ENCODE results near the gene CD99.
"Not testable (repeated sequence)": the region's sequence is repeated elsewhere in the genome, so short reads cannot be mapped to it uniquely, and the experiment has no call there.

Gene CD99

GRCh38 chrX:2700405-2701320 is 9.6 kb downstream of the CD99 start:
- no peak for DNase-seq

- no peak for DNase-seq
Measured at GRCh38 chrX:2701600-2701999, 10.5 kb downstream of the CD99 start.

- DNase-seq: no peak
Measured at GRCh38 chrX:2703991-2704369, 12.9 kb downstream of the CD99 start.

- no peak for DNase-seq
Measured at GRCh38 chrX:2705046-2705832, 14.1 kb downstream of the CD99 start.

DNA sequence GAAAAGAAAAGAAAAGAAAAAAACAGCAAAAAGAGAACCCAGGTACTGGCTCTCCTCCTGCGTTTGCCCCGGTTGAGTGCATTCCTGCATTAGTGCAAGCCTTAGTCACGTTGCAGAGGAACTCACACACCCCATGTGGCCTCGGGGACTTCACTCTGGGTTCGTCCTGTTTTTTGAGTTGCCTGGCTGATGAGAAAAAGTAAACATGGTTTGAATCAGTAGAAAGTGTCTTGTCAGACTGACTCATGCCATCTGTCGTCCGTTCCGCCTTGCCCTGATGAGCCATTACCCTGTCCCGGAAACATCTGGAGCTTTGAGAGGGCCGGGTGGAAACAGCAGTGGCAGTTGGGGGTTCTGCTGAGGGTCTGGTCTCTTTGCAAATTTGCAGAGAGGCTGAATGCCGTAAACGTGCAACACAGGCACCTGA is 16.3 kb downstream of the CD99 start:
- peak; percentile 81 for DNase-seq

GRCh38 chrX:2708021-2708420 is 16.9 kb downstream of the CD99 start:
- DNase-seq: no peak

GRCh38 chrX:2708592-2709188 is 17.6 kb downstream of the CD99 start:
- DNase-seq: no peak

- no peak for DNase-seq
Measured at GRCh38 chrX:2709556-2709955, 18.5 kb downstream of the CD99 start.

GRCh38 chrX:2710041-2710840 is 19.1 kb downstream of the CD99 start:
- peak; percentile 64 for DNase-seq

- no peak for DNase-seq
Measured at GRCh38 chrX:2711441-2711840, 20.3 kb downstream of the CD99 start.

DNA sequence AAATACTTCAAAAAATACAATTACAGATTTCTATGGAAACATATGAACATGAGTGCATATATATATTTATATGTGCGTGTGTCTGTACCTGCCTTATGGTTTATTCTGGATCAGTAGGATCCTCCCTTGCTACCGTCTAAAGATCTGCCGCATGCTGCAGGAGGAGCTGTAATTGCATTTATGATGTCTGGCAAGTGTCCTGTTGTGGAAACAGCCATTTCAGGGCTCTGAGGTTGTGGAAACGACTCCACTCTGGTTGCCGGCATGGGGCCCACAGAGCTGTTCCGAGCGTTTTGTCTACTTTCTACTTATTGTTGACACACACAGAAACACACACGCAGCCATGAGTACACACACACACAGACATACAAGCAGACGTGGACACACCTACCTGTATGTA is 21.3 kb downstream of the CD99 start:
- no peak for DNase-seq

DNA sequence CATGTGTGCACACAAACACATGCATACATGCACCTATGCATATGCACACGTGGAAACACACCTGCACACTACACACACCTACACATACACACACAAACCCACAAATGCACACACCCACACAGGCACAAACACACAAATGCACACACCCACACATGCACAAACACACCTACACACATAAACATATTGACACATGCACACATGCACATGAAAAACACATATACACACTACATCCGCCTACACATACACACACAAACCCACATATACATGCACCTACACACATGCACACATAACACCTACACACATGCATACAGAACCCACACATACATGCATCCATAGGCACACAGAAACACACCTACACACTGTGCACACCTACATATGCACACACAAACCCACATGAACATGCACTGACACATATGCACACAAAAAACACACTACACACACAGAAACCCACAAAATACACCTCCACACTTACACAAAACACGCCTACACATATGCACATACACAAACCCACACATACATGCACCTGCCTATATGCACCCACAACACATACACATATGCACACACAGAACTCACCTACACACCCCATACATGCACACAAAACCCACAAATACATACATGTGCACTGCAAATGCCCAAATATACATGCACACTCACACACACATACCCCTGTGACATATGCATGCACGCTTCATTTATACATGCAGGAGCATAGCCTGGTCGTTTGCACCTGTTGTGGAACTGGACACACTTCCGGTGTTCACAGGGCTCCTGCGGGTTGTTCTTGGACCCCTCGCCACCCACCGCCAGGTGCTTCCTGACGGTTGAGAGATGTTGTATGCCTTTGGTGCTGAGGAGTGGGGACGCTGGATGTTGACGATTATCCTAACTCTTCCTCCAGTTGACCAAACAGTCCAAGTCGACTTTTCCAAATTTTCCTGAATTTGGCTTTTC is 22.1 kb downstream of the CD99 start:
- no peak for DNase-seq

GRCh38 chrX:2714551-2714950 is 23.5 kb downstream of the CD99 start:
- DNase-seq: peak; percentile 41

GRCh38 chrX:2715066-2715600 is 24.0 kb downstream of the CD99 start:
- DNase-seq: no peak

GRCh38 chrX:2717312-2717711 is 26.2 kb downstream of the CD99 start:
- no peak for DNase-seq

- no peak for DNase-seq
Measured at GRCh38 chrX:2718821-2719220, 27.7 kb downstream of the CD99 start.

DNA sequence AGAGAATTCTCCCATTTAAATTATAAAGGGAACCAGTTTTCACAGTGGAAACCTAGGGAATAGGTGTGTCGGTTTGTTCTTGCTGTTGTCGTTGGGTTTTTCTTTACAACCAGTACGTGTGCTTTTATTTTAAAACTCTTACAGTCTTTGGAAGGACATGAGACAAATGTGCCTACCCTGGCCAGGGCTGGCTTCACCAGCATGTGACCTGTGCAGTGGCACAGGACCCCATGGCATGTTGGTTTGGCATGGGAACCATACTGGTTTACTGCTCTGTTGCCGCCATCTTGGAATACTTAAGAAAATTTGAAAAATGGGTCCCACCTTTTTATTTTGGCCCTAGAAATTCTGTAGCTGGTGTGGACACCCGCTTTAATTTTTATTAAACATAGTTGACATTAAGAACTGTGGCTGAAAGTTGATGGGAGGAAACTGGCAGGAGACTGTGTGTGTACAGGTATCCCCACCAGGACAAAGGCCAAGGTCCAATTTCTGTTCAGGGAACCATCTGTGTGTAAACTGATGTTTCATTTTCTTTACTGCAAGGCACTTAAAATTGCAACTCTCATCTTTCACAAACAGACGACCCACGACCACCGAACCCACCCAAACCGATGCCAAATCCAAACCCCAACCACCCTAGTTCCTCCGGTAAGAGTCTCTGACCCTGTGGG is 28.8 kb downstream of the CD99 start:
- no peak for DNase-seq

- DNase-seq: no peak
Measured at GRCh38 chrX:2723286-2723879, 32.3 kb downstream of the CD99 start.

GRCh38 chrX:2727264-2727663 is 36.2 kb downstream of the CD99 start:
- not testable (repeated sequence) for DNase-seq

GRCh38 chrX:2732076-2732475 is 41.0 kb downstream of the CD99 start:
- DNase-seq: no peak

All from stimulated activated CD4-positive, alpha-beta T cell treated with anti-CD3 and anti-CD28 coated beads, Interleukin-1b, Interleukin-23, amount 100 ng/mL, for 48 hours (primary cell).